Measurements from ENCODE around the gene TFF2.

The TFF2 gene

GRCh38 chr21:42373908-42374455 lies 23.2 kb upstream of the TFF2 start:
- H3K4me1 ChIP-seq (ENCODE audit: low read depth, poor library complexity, severe bottlenecking), result no peaks in the 10 kb centered on the region
- H3K9ac ChIP-seq, result no peak overlapping the region
- TF ChIP-seq, protein P1, sequence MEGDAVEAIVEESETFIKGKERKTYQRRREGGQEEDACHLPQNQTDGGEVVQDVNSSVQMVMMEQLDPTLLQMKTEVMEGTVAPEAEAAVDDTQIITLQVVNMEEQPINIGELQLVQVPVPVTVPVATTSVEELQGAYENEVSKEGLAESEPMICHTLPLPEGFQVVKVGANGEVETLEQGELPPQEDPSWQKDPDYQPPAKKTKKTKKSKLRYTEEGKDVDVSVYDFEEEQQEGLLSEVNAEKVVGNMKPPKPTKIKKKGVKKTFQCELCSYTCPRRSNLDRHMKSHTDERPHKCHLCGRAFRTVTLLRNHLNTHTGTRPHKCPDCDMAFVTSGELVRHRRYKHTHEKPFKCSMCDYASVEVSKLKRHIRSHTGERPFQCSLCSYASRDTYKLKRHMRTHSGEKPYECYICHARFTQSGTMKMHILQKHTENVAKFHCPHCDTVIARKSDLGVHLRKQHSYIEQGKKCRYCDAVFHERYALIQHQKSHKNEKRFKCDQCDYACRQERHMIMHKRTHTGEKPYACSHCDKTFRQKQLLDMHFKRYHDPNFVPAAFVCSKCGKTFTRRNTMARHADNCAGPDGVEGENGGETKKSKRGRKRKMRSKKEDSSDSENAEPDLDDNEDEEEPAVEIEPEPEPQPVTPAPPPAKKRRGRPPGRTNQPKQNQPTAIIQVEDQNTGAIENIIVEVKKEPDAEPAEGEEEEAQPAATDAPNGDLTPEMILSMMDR (conservative IDR thresholded peaks at IDR 0.05; ENCODE audit: low read depth, low read length), result no peak
- no peaks in the 10 kb centered on the region for H4K20me1 ChIP-seq (ENCODE audit: insufficient read depth)
- H2AFZ ChIP-seq (ENCODE audit: low read depth), result no peak overlapping the region
- peaks cover 59% of the 10 kb centered on the region for H3K27me3 ChIP-seq (ENCODE audit: insufficient read depth, low read depth)
- H3K4me3 ChIP-seq (IDR thresholded peaks at IDR 0.05; ENCODE audit: insufficient read depth, low read depth, low read length), result no peak overlapping the region
- H3K27ac ChIP-seq, result no peak overlapping the region
- no peaks in the 10 kb centered on the region for H3K79me2 ChIP-seq (ENCODE audit: insufficient read depth, low read depth)
- no peaks in the 10 kb centered on the region for H3K36me3 ChIP-seq (ENCODE audit: insufficient read depth)
- no peak overlapping the region for H3K4me2 ChIP-seq

GRCh38 chr21:42373196-42373907 lies 22.6 kb upstream of the TFF2 start:
- no peak overlapping the region for H2AFZ ChIP-seq (ENCODE audit: low read depth)
- TF ChIP-seq, protein P1 (conservative IDR thresholded peaks at IDR 0.05; ENCODE audit: low read depth, low read length), result no peak
- no peak overlapping the region for H3K27ac ChIP-seq
- no peak overlapping the region for H3K4me3 ChIP-seq (IDR thresholded peaks at IDR 0.05; ENCODE audit: insufficient read depth, low read depth, low read length)
- no peaks in the 10 kb centered on the region for H3K36me3 ChIP-seq (ENCODE audit: insufficient read depth)
- peaks cover 60% of the 10 kb centered on the region for H3K27me3 ChIP-seq (ENCODE audit: insufficient read depth, low read depth)
- H3K4me2 ChIP-seq, result no peak overlapping the region
- no peaks in the 10 kb centered on the region for H3K4me1 ChIP-seq (ENCODE audit: low read depth, poor library complexity, severe bottlenecking)
- H3K79me2 ChIP-seq (ENCODE audit: insufficient read depth, low read depth), result no peaks in the 10 kb centered on the region
- no peak overlapping the region for H3K9ac ChIP-seq
- H4K20me1 ChIP-seq (ENCODE audit: insufficient read depth), result no peaks in the 10 kb centered on the region

DNA sequence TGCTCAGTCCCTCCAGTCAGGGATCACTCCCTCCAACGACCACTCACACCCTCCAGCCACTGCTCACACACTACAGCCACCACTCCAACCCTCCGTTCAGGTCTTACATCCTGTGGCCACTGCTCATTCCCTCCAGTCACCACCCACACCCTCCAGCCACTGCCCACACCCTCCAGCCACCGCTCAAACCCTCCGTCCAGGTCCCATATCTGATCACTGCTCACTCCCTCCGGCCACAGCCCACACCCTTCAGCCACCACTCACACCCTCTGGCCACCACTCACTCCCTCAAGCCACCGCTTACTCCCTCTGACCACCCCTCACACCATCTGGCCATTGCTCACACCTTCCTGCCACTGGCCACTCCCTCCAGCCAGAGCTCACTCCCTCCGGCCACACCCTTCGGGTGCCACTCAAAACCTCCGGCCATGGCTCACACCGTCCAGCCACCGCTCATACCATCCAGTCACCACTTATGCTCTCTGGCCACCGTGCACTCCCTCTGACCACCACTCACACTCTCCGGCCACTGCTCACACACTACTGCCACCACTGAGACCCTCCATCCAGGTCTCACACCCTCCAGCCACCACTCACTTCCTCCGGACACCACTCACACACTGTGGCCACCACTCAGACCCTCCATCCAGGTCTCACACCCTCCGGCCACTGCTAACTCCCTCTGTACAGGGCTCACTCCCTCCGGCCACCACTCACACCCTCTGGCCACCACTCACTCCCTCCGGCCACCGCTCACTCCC lies 20.3 kb upstream of the TFF2 start:
- Histone ChIP-seq H3K4me1 (ENCODE audit: low read depth, poor library complexity, severe bottlenecking) (no peaks in the 10 kb centered on the region), H3K27ac (no peak overlapping the region), H2AFZ (ENCODE audit: low read depth) (no peak overlapping the region), H3K79me2 (ENCODE audit: insufficient read depth, low read depth) (no peaks in the 10 kb centered on the region), H3K4me2 (no peak overlapping the region), H3K4me3 (IDR thresholded peaks at IDR 0.05; ENCODE audit: insufficient read depth, low read depth, low read length) (no peak overlapping the region), H3K27me3 (ENCODE audit: insufficient read depth, low read depth) (peaks cover 53% of the 10 kb centered on the region), H3K36me3 (ENCODE audit: insufficient read depth) (no peaks in the 10 kb centered on the region), H3K9ac (no peak overlapping the region), H4K20me1 (ENCODE audit: insufficient read depth) (no peaks in the 10 kb centered on the region)
- TF ChIP-seq, protein P1 (conservative IDR thresholded peaks at IDR 0.05; ENCODE audit: low read depth, low read length), result no peak

- Histone ChIP-seq H3K4me2 (no peak overlapping the region), H4K20me1 (ENCODE audit: insufficient read depth) (no peaks in the 10 kb centered on the region), H3K4me1 (ENCODE audit: low read depth, poor library complexity, severe bottlenecking) (no peaks in the 10 kb centered on the region), H3K36me3 (ENCODE audit: insufficient read depth) (no peaks in the 10 kb centered on the region), H3K79me2 (ENCODE audit: insufficient read depth, low read depth) (no peaks in the 10 kb centered on the region), H3K27me3 (ENCODE audit: insufficient read depth, low read depth) (peaks cover 60% of the 10 kb centered on the region), H2AFZ (ENCODE audit: low read depth) (no peak overlapping the region), H3K4me3 (IDR thresholded peaks at IDR 0.05; ENCODE audit: insufficient read depth, low read depth, low read length) (no peak overlapping the region), H3K27ac (no peak overlapping the region), H3K9ac (no peak overlapping the region)
- TF ChIP-seq, protein P1 (conservative IDR thresholded peaks at IDR 0.05; ENCODE audit: low read depth, low read length), result no peak
Observed at GRCh38 chr21:42369821-42370220, 19.0 kb upstream of the TFF2 start.
